Measurements from ENCODE around the gene RORC. TPM values are rescaled to one million over a fixed set of nuclear protein-coding genes. Genes with fewer than 3 reads are reported as not detected.

RORC gene
- total RNA-seq, 2 experiments from 2014 or later = 3.8 to 3.9 TPM

GRCh38 chr1:151806170-151806569, 25.4 kb downstream of the RORC start:
- intact Hi-C loops (cut with DNase I, micrococcal nuclease) = no loop called here
- POLR2A ChIA-PET = no interaction called here
- H3K36me3 Mint-ChIP-seq (ENCODE audit: low read depth) = no peaks in the 10 kb centered on the region

GRCh38 chr1:151805066-151805820, 26.4 kb downstream of the RORC start, which contains the start of gene LINGO4:
TSS of gene LINGO4 (minus strand) at chr1:151805419. CDS start at chr1:151802704, 2,715 bp downstream.
- CTCF ChIA-PET = interaction anchor here (1.0 to 1.1 kb wide), 2 partner anchors 16 to 43 kb away, joined by 3 read pairs; no protein-coding TSS in a partner anchor
- ATAC-seq (no peak), DNase-seq (no peak)
- Mint-ChIP-seq H3K36me3 (ENCODE audit: low read depth) (no peaks in the 10 kb centered on the region), H3K27ac (no peak within 1 kb of the TSS), H3K9me3 (ENCODE audit: low read depth) (no peaks in the 10 kb centered on the region), H3K4me3 (no peak within 1 kb of the TSS), H3K4me1 (peaks cover 3% of the 10 kb centered on the region), H3K27me3 (no peaks in the 10 kb centered on the region)
- POLR2A ChIA-PET = no interaction called here
- intact Hi-C loops (cut with DNase I, micrococcal nuclease) = no loop called here

More at GRCh38 chr1:151806170-151806569, 25.4 kb downstream of the RORC start:
- Mint-ChIP-seq H3K4me1 (no peaks in the 10 kb centered on the region), H3K4me3 (no peak overlapping the region), H3K27ac (no peak overlapping the region), H3K9me3 (ENCODE audit: low read depth) (no peaks in the 10 kb centered on the region), H3K27me3 (no peaks in the 10 kb centered on the region)
- ATAC-seq = no peak
- CTCF ChIA-PET = interaction anchor here (0.5 kb wide), 1 partner anchor 494 kb away, joined by 3 read pairs; no protein-coding TSS in a partner anchor
- DNase-seq = no peak

- Mint-ChIP-seq H3K36me3 (ENCODE audit: low read depth) (no peaks in the 10 kb centered on the region), H3K27ac (no peak overlapping the region), H3K27me3 (no peaks in the 10 kb centered on the region), H3K9me3 (ENCODE audit: low read depth) (no peaks in the 10 kb centered on the region), H3K4me3 (no peak overlapping the region), H3K4me1 (peaks cover 3% of the 10 kb centered on the region)
- DNase-seq = no peak
- ChIA-PET POLR2A (no interaction called here), CTCF (interaction anchor here (0.7 to 1.1 kb wide), 3 partner anchors 14 to 98 kb away, joined by 3 to 4 read pairs (median 3); no protein-coding TSS in a partner anchor)
- no peak for ATAC-seq
- intact Hi-C loops (cut with DNase I, micrococcal nuclease) = no loop called here
These were observed 27.7 kb downstream of the RORC start for GRCh38 chr1:151803915-151804314.

GRCh38 chr1:151803164-151803563, 28.4 kb downstream of the RORC start:
- H3K27ac Mint-ChIP-seq = no peak overlapping the region
- DNase-seq = no peak
- POLR2A ChIA-PET = no interaction called here
- no peak for ATAC-seq
- no peaks in the 10 kb centered on the region for H3K9me3 Mint-ChIP-seq (ENCODE audit: low read depth)
- H3K36me3 Mint-ChIP-seq (ENCODE audit: low read depth) = no peaks in the 10 kb centered on the region
- CTCF ChIA-PET = interaction anchor here (0.7 to 1.4 kb wide), 2 partner anchors 13 to 162 kb away, joined by 3 to 10 read pairs; partner anchors contain the start of gene TDRKH
- no peak overlapping the region for H3K4me3 Mint-ChIP-seq
- intact Hi-C loops (cut with DNase I, micrococcal nuclease) = no loop called here
- no peaks in the 10 kb centered on the region for H3K27me3 Mint-ChIP-seq
- H3K4me1 Mint-ChIP-seq = peaks cover 3% of the 10 kb centered on the region

- ChIA-PET POLR2A (no interaction called here), CTCF (interaction anchor here (1.4 kb wide), 1 partner anchor 13 kb away, joined by 10 read pairs; the partner anchor contains the start of gene TDRKH)
- H3K27me3 Mint-ChIP-seq = no peaks in the 10 kb centered on the region
- ATAC-seq (no peak), DNase-seq (no peak)
- H3K4me3 Mint-ChIP-seq = no peak overlapping the region
- no peaks in the 10 kb centered on the region for H3K36me3 Mint-ChIP-seq (ENCODE audit: low read depth)
- H3K27ac Mint-ChIP-seq = no peak overlapping the region
- intact Hi-C loops (cut with DNase I, micrococcal nuclease) = no loop called here
- H3K9me3 Mint-ChIP-seq (ENCODE audit: low read depth) = no peaks in the 10 kb centered on the region
- peaks cover 3% of the 10 kb centered on the region for H3K4me1 Mint-ChIP-seq
These were observed 29.2 kb downstream of the RORC start for GRCh38 chr1:151802372-151802771.

GRCh38 chr1:151801846-151802245, 29.8 kb downstream of the RORC start:
- ATAC-seq (no peak), DNase-seq (no peak)
- H3K36me3 Mint-ChIP-seq (ENCODE audit: low read depth) = no peaks in the 10 kb centered on the region
- ChIA-PET CTCF (interaction anchor here (1.4 kb wide), 1 partner anchor 12 kb away, joined by 10 read pairs; the partner anchor contains the start of gene TDRKH), POLR2A (no interaction called here)
- intact Hi-C loops (cut with DNase I, micrococcal nuclease) = no loop called here
- peaks cover 3% of the 10 kb centered on the region for H3K4me1 Mint-ChIP-seq
- no peak overlapping the region for H3K4me3 Mint-ChIP-seq
- no peak overlapping the region for H3K27ac Mint-ChIP-seq
- H3K9me3 Mint-ChIP-seq (ENCODE audit: low read depth) = no peaks in the 10 kb centered on the region
- no peaks in the 10 kb centered on the region for H3K27me3 Mint-ChIP-seq

GRCh38 chr1:151801310-151801820, 30.2 kb downstream of the RORC start:
- intact Hi-C loops (cut with DNase I, micrococcal nuclease) = no loop called here
- Mint-ChIP-seq H3K27ac (no peak overlapping the region), H3K4me3 (no peak overlapping the region), H3K27me3 (no peaks in the 10 kb centered on the region), H3K9me3 (ENCODE audit: low read depth) (no peaks in the 10 kb centered on the region), H3K36me3 (ENCODE audit: low read depth) (no peaks in the 10 kb centered on the region), H3K4me1 (peaks cover 3% of the 10 kb centered on the region)
- DNase-seq = no peak
- ChIA-PET POLR2A (no interaction called here), CTCF (interaction anchor here (0.5 to 1.2 kb wide), 2 partner anchors 11 to 210 kb away, joined by 4 read pairs; partner anchors contain the start of gene TDRKH)
- no peak for ATAC-seq

GRCh38 chr1:151800830-151801229, 30.8 kb downstream of the RORC start:
- ATAC-seq (no peak), DNase-seq (no peak)
- no peaks in the 10 kb centered on the region for H3K9me3 Mint-ChIP-seq (ENCODE audit: low read depth)
- intact Hi-C loops (cut with DNase I, micrococcal nuclease) = no loop called here
- no peak overlapping the region for H3K27ac Mint-ChIP-seq
- peaks cover 3% of the 10 kb centered on the region for H3K4me1 Mint-ChIP-seq
- ChIA-PET POLR2A (no interaction called here), CTCF (interaction anchor here (0.5 to 1.2 kb wide), 4 partner anchors 10 to 210 kb away, joined by 3 to 4 read pairs (median 4); partner anchors contain the start of gene TDRKH)
- no peak overlapping the region for H3K4me3 Mint-ChIP-seq
- H3K27me3 Mint-ChIP-seq = no peaks in the 10 kb centered on the region
- H3K36me3 Mint-ChIP-seq (ENCODE audit: low read depth) = no peaks in the 10 kb centered on the region

- intact Hi-C loops (cut with DNase I, micrococcal nuclease) = no loop called here
- ChIA-PET CTCF (interaction anchor here (0.5 to 1.6 kb wide), 3 partner anchors 8 to 173 kb away, joined by 3 to 4 read pairs (median 3); no protein-coding TSS in a partner anchor), POLR2A (interaction anchor here (0.6 kb wide), 1 partner anchor 21 kb away, joined by 3 read pairs; no protein-coding TSS in a partner anchor)
- DNase-seq (no peak), ATAC-seq (no peak)
- H3K4me1 Mint-ChIP-seq = peaks cover 3% of the 10 kb centered on the region
- peak overlapping the region; percentile 30 for H3K27ac Mint-ChIP-seq
- no peaks in the 10 kb centered on the region for H3K9me3 Mint-ChIP-seq (ENCODE audit: low read depth)
- H3K27me3 Mint-ChIP-seq = no peaks in the 10 kb centered on the region
- H3K4me3 Mint-ChIP-seq = no peak overlapping the region
- H3K36me3 Mint-ChIP-seq (ENCODE audit: low read depth) = peaks cover under 1% of the 10 kb centered on the region
These were observed 32.2 kb downstream of the RORC start for GRCh38 chr1:151799179-151800022.

- Mint-ChIP-seq H3K4me3 (no peak overlapping the region), H3K36me3 (ENCODE audit: low read depth) (peaks cover 3% of the 10 kb centered on the region), H3K9me3 (ENCODE audit: low read depth) (no peaks in the 10 kb centered on the region), H3K27me3 (no peaks in the 10 kb centered on the region), H3K4me1 (peaks cover 3% of the 10 kb centered on the region), H3K27ac (no peak overlapping the region)
- intact Hi-C loops (cut with DNase I, micrococcal nuclease) = no loop called here
- ChIA-PET CTCF (interaction anchor here (0.8 to 1.6 kb wide), 4 partner anchors 9 to 108 kb away, joined by 3 to 4 read pairs (median 3); no protein-coding TSS in a partner anchor), POLR2A (no interaction called here)
- DNase-seq (no peak), ATAC-seq (no peak)
These were observed 33.0 kb downstream of the RORC start for GRCh38 chr1:151798571-151798970.

All from activated CD4-positive, alpha-beta T cell treated with anti-CD3 and anti-CD28 coated beads for 36 hours (primary cell).